Kidney (tissue), 14 donors: Measurements from ENCODE around the gene HOXA10. TPM values are rescaled to one million over a fixed set of nuclear protein-coding genes. Genes with fewer than 3 reads are reported as not detected.

ENCODE experiments used
- DNase-seq, 5 donors: peaks; one replicate each; pipeline ENCODE4 v3.0.0-alpha.2; 2013 to 2020
- FAIRE-seq: peaks from 2 replicates; lab custom pipeline; 2012; peaks lifted over from hg19 to GRCh38; lab: Jason Lieb, UNC
- H3K27ac ChIP-seq, 2 donors: one replicate each; pipeline ENCODE4 v1.7.0; 2013; ENCODE audit warnings: low read depth in 2 of 2, low read length in 2 of 2, inconsistent platforms in 1 of 2
- H3K27me3 ChIP-seq: one replicate; pipeline ENCODE4 v1.7.1; 2013; ENCODE audit warnings: low read length, inconsistent platforms; ENCODE audit not compliant: control insufficient read depth, insufficient read depth
- H3K36me3 ChIP-seq, 3 donors: one replicate each; pipeline versions ENCODE4 v1.7.0 to v1.7.1; 2013; ENCODE audit warnings: low read length in 3 of 3, control low read depth in 1 of 3, inconsistent platforms in 1 of 3; ENCODE audit not compliant: insufficient read depth in 3 of 3, control insufficient read depth in 2 of 3
- H3K4me1 ChIP-seq, 3 donors: one replicate each; pipeline versions ENCODE4 v1.7.0 to v1.7.1; 2013; ENCODE audit warnings: low read length in 3 of 3, inconsistent platforms in 1 of 3, low read depth in 1 of 3; ENCODE audit not compliant: control insufficient read depth in 2 of 3, insufficient read depth in 2 of 3
- H3K4me3 ChIP-seq, 3 donors: one replicate each; pipeline versions ENCODE4 v1.7.0 to v1.8.1; 2013; ENCODE audit warnings: low read length in 3 of 3, control low read depth in 1 of 3, inconsistent platforms in 1 of 3
- H3K9ac ChIP-seq, 3 donors: one replicate each; pipeline versions ENCODE4 v1.7.0 to v1.7.1; 2013; ENCODE audit warnings: low read length in 3 of 3, control low read depth in 1 of 3, inconsistent platforms in 1 of 3
- H3K9me3 ChIP-seq, 3 donors: one replicate each; pipeline versions ENCODE4 v1.7.0 to v1.7.1; 2013; ENCODE audit warnings: low read length in 3 of 3, control low read depth in 1 of 3, inconsistent platforms in 1 of 3; ENCODE audit not compliant: control insufficient read depth in 2 of 3, insufficient read depth in 1 of 3
- intact Hi-C: fragments of 100-400 bp; cut with DNase I; formaldehyde crosslinking; loops from one replicate; pipeline ENCODE4 v1.11.1; 2022
- polyA plus RNA-seq: library from polyadenylated mRNA; stranded (reverse); fragments of 350-450 nt; fragmentation: Illumina TruSeq; extraction: RNeasy Lipid Tissue Mini Kit (QIAGEN cat#74804); gene quantifications from one replicate; pipeline ENCODE4 v1.2.3, GENCODE V29; 2014; ENCODE audit warnings: low read depth, low replicate concordance; ENCODE audit not compliant: insufficient read depth
- total RNA-seq: library from RNA; stranded (reverse); fragmentation: NEBNext Ultra II Directional; extraction: Animal tissue kit (Norgen Biotek cat#: 25700); gene quantifications from one replicate; pipeline ENCODE4 v1.2.1, GENCODE V29; 2021
- TF ChIP-seq, protein P1 (sequence below): IDR thresholded peaks from 3 replicates; pipeline ENCODE4 v1.5.1; 2012; ENCODE audit warnings: mild to moderate bottlenecking, moderate library complexity, borderline replicate concordance; ENCODE audit not compliant: insufficient read depth; ENCODE audit errors: extremely low read depth
- donor health status: control.
- donor health status: control.
- donor health status: control.
- donor health status: control.
- donor health status: control.
- donor health status: DM: yes; HTN: yes; CAD: no.
- donor health status: Normal renal cell carcinoma (clear cell type).

HOXA10 gene
- total and polyA plus RNA-seq, 2 donors from 2014 or later = 16.3 to 17.9 TPM

- Histone ChIP-seq H3K27me3 (peaks cover 86% of the 10 kb centered on the region), H3K9me3 (peaks cover 0 to 4% (median 0%) of the 10 kb centered on the region in 3 donors), H3K4me3 (no peak overlapping the region), H3K36me3 (no peaks in the 10 kb centered on the region), H3K9ac (no peak overlapping the region), H3K4me1 (peaks cover 0 to 5% (median 3%) of the 10 kb centered on the region in 3 donors), H3K27ac (no peak overlapping the region)
- no peak for FAIRE-seq
- TF ChIP-seq, protein P1, sequence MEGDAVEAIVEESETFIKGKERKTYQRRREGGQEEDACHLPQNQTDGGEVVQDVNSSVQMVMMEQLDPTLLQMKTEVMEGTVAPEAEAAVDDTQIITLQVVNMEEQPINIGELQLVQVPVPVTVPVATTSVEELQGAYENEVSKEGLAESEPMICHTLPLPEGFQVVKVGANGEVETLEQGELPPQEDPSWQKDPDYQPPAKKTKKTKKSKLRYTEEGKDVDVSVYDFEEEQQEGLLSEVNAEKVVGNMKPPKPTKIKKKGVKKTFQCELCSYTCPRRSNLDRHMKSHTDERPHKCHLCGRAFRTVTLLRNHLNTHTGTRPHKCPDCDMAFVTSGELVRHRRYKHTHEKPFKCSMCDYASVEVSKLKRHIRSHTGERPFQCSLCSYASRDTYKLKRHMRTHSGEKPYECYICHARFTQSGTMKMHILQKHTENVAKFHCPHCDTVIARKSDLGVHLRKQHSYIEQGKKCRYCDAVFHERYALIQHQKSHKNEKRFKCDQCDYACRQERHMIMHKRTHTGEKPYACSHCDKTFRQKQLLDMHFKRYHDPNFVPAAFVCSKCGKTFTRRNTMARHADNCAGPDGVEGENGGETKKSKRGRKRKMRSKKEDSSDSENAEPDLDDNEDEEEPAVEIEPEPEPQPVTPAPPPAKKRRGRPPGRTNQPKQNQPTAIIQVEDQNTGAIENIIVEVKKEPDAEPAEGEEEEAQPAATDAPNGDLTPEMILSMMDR = no peak
- intact Hi-C loops = loop anchor here (10.0 kb wide), 1 partner anchor 369 kb away; no protein-coding TSS in a partner anchor
- peak in 2 of 5 donors; percentile 36 to 59 for DNase-seq
These were observed 31.5 kb upstream of the HOXA10 start for GRCh38 chr7:27205325-27206280.

DNA sequence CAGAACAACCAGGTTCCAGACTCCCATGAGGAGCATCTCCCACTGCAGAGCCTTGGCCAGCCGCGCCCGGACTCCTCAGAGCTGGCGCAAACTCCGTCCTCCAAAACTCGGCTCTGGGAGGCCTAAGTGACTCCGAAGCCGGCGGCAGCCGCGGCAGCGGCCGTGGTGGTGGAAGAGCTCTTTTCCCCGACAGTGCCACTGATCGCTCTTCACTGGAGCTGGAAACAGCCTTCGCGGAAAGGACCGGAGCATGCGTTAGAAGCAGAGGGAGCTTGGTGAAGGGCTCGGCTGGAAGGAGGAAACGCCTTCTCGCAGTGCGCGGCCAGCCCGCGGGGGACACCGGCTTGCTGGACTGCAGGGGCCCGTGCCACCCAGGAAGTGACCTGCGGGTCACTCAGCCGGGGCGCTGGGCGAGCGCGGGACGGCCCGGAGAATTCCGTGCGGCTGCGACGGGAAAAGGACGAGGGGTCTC is 30.8 kb upstream of the HOXA10 start:
- FAIRE-seq = no peak
- Histone ChIP-seq H3K36me3 (no peaks in the 10 kb centered on the region), H3K9ac (no peak overlapping the region), H3K4me1 (peaks cover 0 to 7% (median 5%) of the 10 kb centered on the region in 3 donors), H3K27ac (no peak overlapping the region), H3K27me3 (peaks cover 83% of the 10 kb centered on the region), H3K4me3 (no peak overlapping the region), H3K9me3 (peaks cover 0 to 4% (median 0%) of the 10 kb centered on the region in 3 donors)
- peak in 4 of 5 donors; percentile 46 to 66 (median 58) for DNase-seq
- TF ChIP-seq, protein P1 = no peak
- intact Hi-C loops = loop anchor here (10.0 kb wide), 1 partner anchor 370 kb away; no protein-coding TSS in a partner anchor

DNA sequence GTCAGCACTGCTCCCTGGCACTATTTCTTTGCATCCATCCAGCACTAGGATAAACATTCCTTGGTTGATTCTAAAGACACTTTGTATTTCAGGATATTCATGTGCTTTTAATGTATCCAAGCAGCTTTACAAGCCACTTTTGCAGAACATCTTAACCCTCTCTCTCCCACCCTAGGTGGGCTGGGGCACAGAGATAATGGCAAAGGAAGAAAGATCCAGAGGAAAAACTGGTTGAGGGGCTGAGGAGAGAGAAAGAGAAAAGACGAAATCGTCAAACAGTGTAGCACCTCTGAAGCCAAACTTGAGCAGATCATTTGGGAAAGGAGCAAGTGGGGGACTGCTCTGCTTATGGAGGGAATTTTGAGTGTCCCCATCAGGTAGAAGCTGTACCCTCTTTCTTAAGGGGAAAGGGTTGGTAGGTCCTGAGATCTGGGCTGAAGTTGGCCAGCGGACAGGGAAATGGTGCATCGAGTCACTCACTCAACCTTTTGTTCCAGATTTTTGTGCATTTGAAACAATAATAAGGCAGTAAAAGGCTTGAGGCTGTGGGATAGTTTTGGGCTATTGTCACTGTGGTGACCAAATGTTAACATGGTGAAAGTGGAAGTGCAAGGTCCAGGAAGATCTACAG is 30.0 kb upstream of the HOXA10 start:
- FAIRE-seq = no peak
- no peak overlapping the region for H3K4me3 ChIP-seq
- no peaks in the 10 kb centered on the region for H3K36me3 ChIP-seq
- TF ChIP-seq, protein P1 = no peak
- H3K4me1 ChIP-seq = peaks cover 0 to 7% (median 5%) of the 10 kb centered on the region in 3 donors
- no peak overlapping the region for H3K9ac ChIP-seq
- peak in 2 of 5 donors; percentile 8 to 19 for DNase-seq
- no peak overlapping the region for H3K27ac ChIP-seq
- peaks cover 0 to 4% (median 0%) of the 10 kb centered on the region in 3 donors for H3K9me3 ChIP-seq
- H3K27me3 ChIP-seq = peaks cover 84% of the 10 kb centered on the region
- intact Hi-C loops = loop anchor here (10.0 kb wide), 1 partner anchor 371 kb away; no protein-coding TSS in a partner anchor
